Sigmoid colon (tissue), 4 donors: ENCODE measurements around the gene PSMG4.
A peak's percentile ranks its signal among the peaks of the same experiment; 100 is the strongest.

Experiments
- CTCF ChIP-seq, 4 experiments: fragments of 450-650 bp in 3 of 4; fragments of 200-600 bp in 1 of 4; IDR thresholded peaks; one replicate each; pipeline ENCODE4 v1.5.1; 2016 to 2019; ENCODE audit warnings: antibody characterized with exemption in 4 of 4, mild to moderate bottlenecking in 3 of 4, moderate library complexity in 2 of 4
- POLR2A ChIP-seq, 2 donors: fragments of 450-650 bp; IDR thresholded peaks; one replicate each; pipeline ENCODE4 v1.6.1; 2016; ENCODE audit warnings: antibody characterized with exemption in 2 of 2, mild to moderate bottlenecking in 2 of 2, moderate library complexity in 2 of 2
- POLR2AphosphoS5 ChIP-seq, 4 donors: sonication (generic); formaldehyde crosslinking; IDR thresholded peaks; one replicate each; pipeline ENCODE4 v1.6.1; 2017; ENCODE audit warnings: antibody characterized with exemption in 4 of 4

- TF ChIP-seq POLR2A (IDR thresholded peaks at IDR 0.05) (no peak), CTCF (IDR thresholded peaks at IDR 0.05) (peak in 1 of 4 experiments; percentile 9), POLR2AphosphoS5 (IDR thresholded peaks at IDR 0.05) (no peak)
Observed at GRCh38 chr6:3239110-3239830, 19.5 kb upstream of the PSMG4 start.
